ENCODE data around the gene HTRA3.

The HTRA3 gene

DNA sequence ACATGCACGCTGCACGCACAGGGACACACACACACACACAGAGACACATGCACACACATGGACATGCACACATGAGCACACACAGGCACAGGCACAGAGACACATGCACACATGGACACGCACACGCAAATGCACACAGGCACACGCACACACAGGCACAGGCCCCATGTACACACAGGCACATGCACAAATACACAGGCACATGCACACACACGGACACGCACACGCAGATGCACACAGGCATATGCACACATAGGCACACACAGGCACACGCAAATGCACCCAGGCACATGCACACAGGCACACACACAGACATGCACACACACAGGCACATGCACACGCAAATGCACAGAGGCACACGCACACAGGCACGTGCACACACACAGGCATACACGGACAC is 30.3 kb upstream of the HTRA3 start:
- H3K4me3 ChIP-seq (ENCODE audit: low read length): no peak overlapping the region
- TF ChIP-seq, protein P1, sequence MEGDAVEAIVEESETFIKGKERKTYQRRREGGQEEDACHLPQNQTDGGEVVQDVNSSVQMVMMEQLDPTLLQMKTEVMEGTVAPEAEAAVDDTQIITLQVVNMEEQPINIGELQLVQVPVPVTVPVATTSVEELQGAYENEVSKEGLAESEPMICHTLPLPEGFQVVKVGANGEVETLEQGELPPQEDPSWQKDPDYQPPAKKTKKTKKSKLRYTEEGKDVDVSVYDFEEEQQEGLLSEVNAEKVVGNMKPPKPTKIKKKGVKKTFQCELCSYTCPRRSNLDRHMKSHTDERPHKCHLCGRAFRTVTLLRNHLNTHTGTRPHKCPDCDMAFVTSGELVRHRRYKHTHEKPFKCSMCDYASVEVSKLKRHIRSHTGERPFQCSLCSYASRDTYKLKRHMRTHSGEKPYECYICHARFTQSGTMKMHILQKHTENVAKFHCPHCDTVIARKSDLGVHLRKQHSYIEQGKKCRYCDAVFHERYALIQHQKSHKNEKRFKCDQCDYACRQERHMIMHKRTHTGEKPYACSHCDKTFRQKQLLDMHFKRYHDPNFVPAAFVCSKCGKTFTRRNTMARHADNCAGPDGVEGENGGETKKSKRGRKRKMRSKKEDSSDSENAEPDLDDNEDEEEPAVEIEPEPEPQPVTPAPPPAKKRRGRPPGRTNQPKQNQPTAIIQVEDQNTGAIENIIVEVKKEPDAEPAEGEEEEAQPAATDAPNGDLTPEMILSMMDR (conservative IDR thresholded peaks at IDR 0.05; ENCODE audit: low read length): no peak
- DNase-seq (ENCODE audit: low read depth): no peak

DNA sequence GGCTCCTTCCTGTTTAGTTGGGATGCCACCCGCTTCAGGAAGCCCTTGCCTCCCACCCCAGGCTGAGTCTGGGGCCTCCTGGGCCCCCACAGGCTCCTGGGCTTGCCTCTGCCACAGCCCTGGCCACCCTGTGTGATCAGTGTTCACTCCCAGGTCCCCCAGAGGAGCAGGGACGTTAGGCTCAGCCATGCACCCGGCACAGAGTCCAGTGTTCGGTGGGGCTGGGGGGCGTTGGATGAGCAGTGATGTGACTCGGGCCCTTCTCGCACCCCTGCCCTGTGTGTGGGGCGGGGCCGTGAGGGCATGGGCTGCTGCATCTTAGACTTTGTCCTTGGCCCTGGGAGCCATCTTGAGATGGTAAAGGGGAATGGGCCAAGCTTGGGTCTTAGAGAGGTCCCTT is 29.9 kb upstream of the HTRA3 start:
- TF ChIP-seq, protein P1 (conservative IDR thresholded peaks at IDR 0.05; ENCODE audit: low read length): no peak
- no peak for DNase-seq (ENCODE audit: low read depth)
- H3K4me3 ChIP-seq (ENCODE audit: low read length): no peak overlapping the region

DNA sequence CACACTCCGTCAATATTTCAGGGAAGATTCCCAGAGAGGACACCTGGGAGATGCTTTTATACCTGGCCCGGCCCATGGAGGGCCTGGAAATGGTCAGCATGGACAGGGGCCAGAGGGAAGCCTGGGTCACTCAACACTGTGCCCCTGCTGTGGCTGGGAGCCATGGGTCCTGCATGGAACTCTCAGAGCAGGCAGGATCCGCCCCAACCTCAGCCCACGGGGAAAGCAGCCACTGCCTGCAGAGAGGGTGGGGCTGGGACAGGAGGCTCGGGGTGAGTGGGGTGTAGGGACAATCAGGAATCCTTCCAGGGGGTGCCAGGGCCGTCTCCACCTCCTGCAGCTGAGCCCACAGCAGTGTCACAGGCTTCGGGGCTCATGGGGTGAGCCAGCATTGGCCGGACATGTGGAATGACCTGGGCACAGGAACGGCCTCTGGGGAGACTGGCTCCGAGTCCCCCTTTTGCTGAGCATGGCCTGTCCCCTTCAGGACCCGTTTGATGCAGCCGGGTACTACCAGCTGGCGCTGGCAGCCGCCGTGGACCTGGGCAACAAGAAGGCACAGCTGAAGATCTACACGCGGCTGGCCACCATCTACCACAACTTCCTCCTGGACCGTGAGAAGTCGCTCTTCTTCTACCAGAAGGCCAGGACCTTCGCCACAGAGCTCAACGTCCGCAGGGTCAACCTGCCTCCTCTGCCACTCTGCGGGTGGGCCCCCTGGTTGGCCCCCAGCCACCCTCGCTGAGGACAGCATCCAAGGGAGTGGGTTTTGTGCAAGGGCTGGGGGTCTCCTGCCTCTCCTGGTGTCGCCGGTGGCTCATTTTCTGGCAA is 29.1 kb upstream of the HTRA3 start:
- TF ChIP-seq, protein P1 (conservative IDR thresholded peaks at IDR 0.05; ENCODE audit: low read length): no peak
- H3K4me3 ChIP-seq (ENCODE audit: low read length): no peak overlapping the region

DNA sequence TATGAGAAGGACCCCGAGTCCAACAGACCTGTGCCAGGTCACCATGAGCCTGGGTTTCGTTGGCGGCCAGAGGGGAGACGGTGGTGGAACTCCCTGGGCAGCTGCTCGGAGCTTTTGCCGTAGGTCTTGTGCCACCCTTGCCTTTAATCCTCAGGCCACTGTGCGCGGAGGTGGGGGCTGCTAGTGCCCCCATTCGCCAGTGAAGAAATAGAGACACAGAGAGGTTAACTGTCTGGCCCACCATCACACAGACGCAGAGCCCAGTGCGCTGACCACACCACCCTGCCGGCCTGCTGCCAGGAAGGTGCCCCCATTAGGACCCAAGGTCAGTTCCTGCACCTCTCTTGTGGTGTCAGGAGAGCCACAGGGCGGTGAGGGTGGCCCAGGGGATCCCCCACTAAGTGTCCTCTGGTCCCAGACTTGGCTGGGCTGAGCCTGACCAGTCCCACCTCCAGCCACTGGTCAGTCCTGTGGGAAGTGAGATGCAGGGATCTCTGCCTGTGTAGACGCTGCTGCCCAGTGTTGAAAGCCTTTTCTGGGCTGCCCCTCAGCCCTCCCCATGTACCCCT is 28.3 kb upstream of the HTRA3 start:
- no peak for DNase-seq (ENCODE audit: low read depth)
- no peak overlapping the region for H3K4me3 ChIP-seq (ENCODE audit: low read length)
- TF ChIP-seq, protein P1 (conservative IDR thresholded peaks at IDR 0.05; ENCODE audit: low read length): no peak

More for the DNA sequence above, 29.1 kb upstream of the HTRA3 start:
- no peak for DNase-seq (ENCODE audit: low read depth)

DNA sequence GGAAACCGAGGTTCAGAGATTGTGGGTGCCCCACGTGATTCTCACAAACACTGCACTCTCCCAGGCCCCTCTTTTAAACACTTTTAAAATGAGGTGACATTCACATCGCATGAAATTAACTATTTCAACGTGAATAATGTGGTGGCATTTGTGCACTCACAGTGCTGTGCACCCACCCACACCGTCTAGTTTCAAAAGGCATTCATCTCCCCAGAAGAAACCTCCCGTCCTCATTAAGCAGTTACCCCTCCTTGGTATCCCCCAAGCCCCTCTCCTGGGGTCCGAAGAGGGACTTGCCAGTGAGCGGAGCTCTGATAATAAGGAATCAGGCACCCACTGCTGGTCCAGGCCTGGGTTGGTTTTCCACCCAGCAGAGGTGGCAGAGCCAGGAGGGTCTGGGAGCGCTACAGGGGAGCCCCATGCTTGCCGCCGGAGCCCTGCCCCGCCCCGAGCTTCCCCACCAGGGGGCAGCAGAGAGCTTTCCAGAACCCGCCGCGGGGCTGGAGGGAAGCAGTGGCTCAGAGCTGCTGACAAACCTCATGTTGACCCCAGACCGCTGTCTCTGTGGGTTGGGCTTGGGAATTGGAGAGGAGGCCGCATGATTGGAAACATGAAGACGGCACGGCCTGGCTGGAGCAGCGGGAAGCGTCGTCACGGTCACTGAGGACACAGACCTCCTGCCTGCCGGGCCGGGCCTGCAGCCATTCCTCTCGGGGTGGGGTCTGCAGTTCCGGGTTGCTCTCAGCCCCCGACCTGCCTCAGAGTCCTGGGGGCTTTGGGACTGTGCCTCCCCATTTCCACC is 27.5 kb upstream of the HTRA3 start:
- DNase-seq (ENCODE audit: low read depth): peak; percentile 84
- TF ChIP-seq, protein P1 (conservative IDR thresholded peaks at IDR 0.05; ENCODE audit: low read length): peak; percentile 85
- no peak overlapping the region for H3K4me3 ChIP-seq (ENCODE audit: low read length)

DNA sequence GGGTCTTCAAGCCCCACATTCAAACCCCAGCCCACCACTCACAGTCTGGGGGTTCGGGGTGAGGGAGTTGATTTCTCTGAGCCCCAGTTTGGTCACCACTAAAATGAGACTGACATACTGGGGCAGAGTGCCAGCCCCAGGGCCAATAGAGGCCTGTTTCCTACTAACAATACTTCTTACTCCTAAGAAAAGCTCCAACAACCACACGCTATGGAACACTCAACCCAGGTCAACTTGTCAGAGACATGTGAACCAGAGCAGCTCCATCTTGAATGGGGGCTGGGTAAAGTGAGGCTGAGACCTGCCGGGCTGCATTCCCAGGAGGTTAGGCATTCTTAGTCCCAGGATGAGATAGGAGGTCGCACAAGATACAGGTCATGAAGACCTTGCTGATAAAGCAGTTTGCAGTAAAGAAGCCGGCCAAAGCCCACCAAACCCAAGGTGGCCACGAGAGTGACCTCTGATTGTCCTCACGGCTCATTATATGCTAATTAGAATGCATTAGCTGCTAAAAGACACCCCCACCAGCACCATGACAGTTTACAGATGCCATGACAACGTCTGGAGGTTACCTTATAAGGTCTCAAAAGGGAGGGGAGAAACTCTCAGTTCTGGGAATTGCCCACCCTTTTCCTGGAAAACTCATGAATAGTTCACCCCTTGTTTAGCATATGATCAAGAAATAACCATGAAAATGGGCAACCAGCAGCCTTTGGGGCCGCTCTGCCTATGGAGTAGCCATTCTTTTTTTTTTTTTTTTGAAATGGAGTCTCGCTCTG is 26.6 kb upstream of the HTRA3 start:
- TF ChIP-seq, protein P1 (conservative IDR thresholded peaks at IDR 0.05; ENCODE audit: low read length): no peak
- H3K4me3 ChIP-seq (ENCODE audit: low read length): no peak overlapping the region
- DNase-seq (ENCODE audit: low read depth): no peak

Data from AG10803 (cell line).